HAP-1 (cell line): ENCODE measurements around the gene ULK2.
A peak's percentile ranks its signal among the peaks of the same experiment; 100 is the strongest.
"Not testable (repeated sequence)": the region's sequence is repeated elsewhere in the genome, so short reads cannot be mapped to it uniquely, and the experiment has no call there.

Experiments used
- DNase-seq, 2 experiments: peaks; one replicate each; pipeline ENCODE4 v3.0.0-alpha.2; 2016 to 2020; ENCODE audit warnings: low spot score in 2 of 2
- H3K27me3 ChIP-seq: fragments of 250-450 bp; sonication (Bioruptor Pico); 2 replicates; pipeline ENCODE4 v1.5.1; 2020; ENCODE audit warnings: low read depth, mild to moderate bottlenecking, moderate library complexity
- H3K36me3 ChIP-seq: fragments of 250-450 bp; sonication (Bioruptor Pico); replicated peaks from 2 replicates; pipeline ENCODE4 v1.5.1; 2020; ENCODE audit warnings: mild to moderate bottlenecking
- H3K4me1 ChIP-seq: fragments of 250-450 bp; sonication (Bioruptor Pico); 2 replicates; pipeline ENCODE4 v1.5.1; 2020; ENCODE audit warnings: mild to moderate bottlenecking
- H3K4me3 ChIP-seq: fragments of 250-450 bp; sonication (Bioruptor Pico); 2 replicates; pipeline ENCODE4 v1.5.1; 2020; ENCODE audit warnings: mild to moderate bottlenecking, moderate library complexity
- H3K9me3 ChIP-seq: fragments of 250-450 bp; sonication (Bioruptor Pico); 2 replicates; pipeline ENCODE4 v1.5.1; 2020; ENCODE audit warnings: mild to moderate bottlenecking, moderate library complexity
- in situ Hi-C: fragments of 300-500 bp; cut with MboI; formaldehyde crosslinking; loops from 3 replicates; pipeline ENCODE4 v1.14.3; 2020; ENCODE audit warnings: low sequenced_read_pairs, inconsistent platforms, mixed read lengths

ULK2 gene

GRCh38 chr17:19867329-19868078 is at the start of gene ULK2:
Gene ULK2, minus strand, starts transcription at chr17:19867936. Its CDS starts 519 bp downstream, at chr17:19867417.
- peak within 1 kb of the TSS; percentile 19 for H3K4me3 ChIP-seq
- no peak for DNase-seq
- H3K27me3 ChIP-seq: no peaks in the 10 kb centered on the region
- H3K4me1 ChIP-seq: peaks cover 4% of the 10 kb centered on the region
- in situ Hi-C loops: no loop called here
- no peaks in the 10 kb centered on the region for H3K9me3 ChIP-seq
- H3K36me3 ChIP-seq: no peaks in the 10 kb centered on the region

- in situ Hi-C loops: no loop called here
- no peak for DNase-seq
- Histone ChIP-seq H3K27me3 (no peaks in the 10 kb centered on the region), H3K4me1 (no peaks in the 10 kb centered on the region), H3K9me3 (no peaks in the 10 kb centered on the region), H3K4me3 (no peak overlapping the region), H3K36me3 (peaks cover 41% of the 10 kb centered on the region)
Observed at GRCh38 chr17:19915245-19915978, 47.7 kb upstream of the ULK2 start.

GRCh38 chr17:19911033-19911432 is 43.3 kb upstream of the ULK2 start:
- Histone ChIP-seq H3K27me3 (no peaks in the 10 kb centered on the region), H3K4me1 (no peaks in the 10 kb centered on the region), H3K9me3 (no peaks in the 10 kb centered on the region), H3K36me3 (peaks cover 58% of the 10 kb centered on the region), H3K4me3 (no peak overlapping the region)
- in situ Hi-C loops: no loop called here
- DNase-seq: no peak

GRCh38 chr17:19909139-19909538 is 41.4 kb upstream of the ULK2 start:
- peaks cover 61% of the 10 kb centered on the region for H3K36me3 ChIP-seq
- no peaks in the 10 kb centered on the region for H3K4me1 ChIP-seq
- in situ Hi-C loops: no loop called here
- no peak for DNase-seq
- no peaks in the 10 kb centered on the region for H3K27me3 ChIP-seq
- H3K4me3 ChIP-seq: no peak overlapping the region
- no peaks in the 10 kb centered on the region for H3K9me3 ChIP-seq

- H3K36me3 ChIP-seq: peaks cover 67% of the 10 kb centered on the region
- no peaks in the 10 kb centered on the region for H3K9me3 ChIP-seq
- H3K27me3 ChIP-seq: no peaks in the 10 kb centered on the region
- in situ Hi-C loops: no loop called here
- H3K4me3 ChIP-seq: no peak overlapping the region
- H3K4me1 ChIP-seq: no peaks in the 10 kb centered on the region
- no peak for DNase-seq
Observed at GRCh38 chr17:19905502-19905901, 37.8 kb upstream of the ULK2 start.

- Histone ChIP-seq H3K36me3 (peaks cover 64% of the 10 kb centered on the region), H3K4me3 (no peak overlapping the region), H3K4me1 (no peaks in the 10 kb centered on the region), H3K27me3 (no peaks in the 10 kb centered on the region), H3K9me3 (no peaks in the 10 kb centered on the region)
- in situ Hi-C loops: no loop called here
- DNase-seq: no peak
Observed at GRCh38 chr17:19904924-19905323, 37.2 kb upstream of the ULK2 start.

GRCh38 chr17:19904412-19904811 is 36.7 kb upstream of the ULK2 start:
- no peaks in the 10 kb centered on the region for H3K4me1 ChIP-seq
- in situ Hi-C loops: no loop called here
- no peak for DNase-seq
- no peak overlapping the region for H3K4me3 ChIP-seq
- no peaks in the 10 kb centered on the region for H3K9me3 ChIP-seq
- no peaks in the 10 kb centered on the region for H3K27me3 ChIP-seq
- peaks cover 59% of the 10 kb centered on the region for H3K36me3 ChIP-seq

- in situ Hi-C loops: no loop called here
- DNase-seq: no peak
Observed at GRCh38 chr17:19900809-19901208, 33.1 kb upstream of the ULK2 start.

GRCh38 chr17:19897903-19898302 is 30.2 kb upstream of the ULK2 start:
- Histone ChIP-seq H3K9me3 (no peaks in the 10 kb centered on the region), H3K4me3 (no peak overlapping the region), H3K4me1 (no peaks in the 10 kb centered on the region), H3K27me3 (no peaks in the 10 kb centered on the region), H3K36me3 (peaks cover 5% of the 10 kb centered on the region)
- in situ Hi-C loops: loop anchor here (10.0 kb wide), 1 partner anchor 57 kb away; no protein-coding TSS in a partner anchor
- no peak for DNase-seq

More at GRCh38 chr17:19900809-19901208, 33.1 kb upstream of the ULK2 start:
- Histone ChIP-seq H3K4me1 (no peaks in the 10 kb centered on the region), H3K9me3 (no peaks in the 10 kb centered on the region), H3K4me3 (no peak overlapping the region), H3K27me3 (no peaks in the 10 kb centered on the region), H3K36me3 (peaks cover 32% of the 10 kb centered on the region)

- peaks cover 4% of the 10 kb centered on the region for H3K36me3 ChIP-seq
- in situ Hi-C loops: loop anchor here (10.0 kb wide), 1 partner anchor 58 kb away; no protein-coding TSS in a partner anchor
- no peak for DNase-seq
- no peaks in the 10 kb centered on the region for H3K4me1 ChIP-seq
- no peak overlapping the region for H3K4me3 ChIP-seq
- no peaks in the 10 kb centered on the region for H3K9me3 ChIP-seq
- no peaks in the 10 kb centered on the region for H3K27me3 ChIP-seq
Observed at GRCh38 chr17:19897090-19897837, 29.5 kb upstream of the ULK2 start.

GRCh38 chr17:19896679-19897078 is 28.9 kb upstream of the ULK2 start:
- no peaks in the 10 kb centered on the region for H3K4me1 ChIP-seq
- in situ Hi-C loops: loop anchor here (10.0 kb wide), 1 partner anchor 58 kb away; no protein-coding TSS in a partner anchor
- H3K9me3 ChIP-seq: no peaks in the 10 kb centered on the region
- H3K27me3 ChIP-seq: no peaks in the 10 kb centered on the region
- H3K4me3 ChIP-seq: no peak overlapping the region
- H3K36me3 ChIP-seq: peaks cover 3% of the 10 kb centered on the region
- no peak for DNase-seq

- not testable (repeated sequence) for H3K4me1 ChIP-seq, H3K36me3 ChIP-seq, H3K9me3 ChIP-seq, H3K4me3 ChIP-seq, H3K27me3 ChIP-seq, DNase-seq
- in situ Hi-C loops: loop anchor here (10.0 kb wide), 1 partner anchor 64 kb away; no protein-coding TSS in a partner anchor
Observed at GRCh38 chr17:19890554-19890953, 22.8 kb upstream of the ULK2 start.

GRCh38 chr17:19890001-19890400 is 22.3 kb upstream of the ULK2 start:
- H3K4me3 ChIP-seq, H3K4me1 ChIP-seq, H3K9me3 ChIP-seq, H3K36me3 ChIP-seq, H3K27me3 ChIP-seq, DNase-seq: not testable (repeated sequence)
- in situ Hi-C loops: loop anchor here (10.0 kb wide), 1 partner anchor 65 kb away; no protein-coding TSS in a partner anchor
